ENCODE results near the gene PIGBOS1.

- TF ChIP-seq CTCF (IDR thresholded peaks at IDR 0.05) (no peak), POLR2A (IDR thresholded peaks at IDR 0.05; ENCODE audit: low read length) (no peak), FOSB (CRISPR knock-in tag; IDR thresholded peaks at IDR 0.05) (no peak), MAFK (IDR thresholded peaks at IDR 0.05; ENCODE audit: partially characterized antibody) (no peak), RCOR1 (IDR thresholded peaks at IDR 0.05; ENCODE audit: low read depth, low read length) (no peak), E2F6 (IDR thresholded peaks at IDR 0.05; ENCODE audit: borderline replicate concordance, low read depth) (no peak), FOXS1 (CRISPR knock-in tag; IDR thresholded peaks at IDR 0.05) (no peak), EP300 (IDR thresholded peaks at IDR 0.05) (no peak), PBX3 (IDR thresholded peaks at IDR 0.05) (no peak), HMGXB4 (CRISPR knock-in tag; IDR thresholded peaks at IDR 0.05; ENCODE audit: borderline replicate concordance) (no peak), HDAC2 (IDR thresholded peaks at IDR 0.05) (no peak), FOSL2 (IDR thresholded peaks at IDR 0.05) (no peak), FOSL2 (CRISPR knock-in tag; IDR thresholded peaks at IDR 0.05) (no peak), NPAS2 (CRISPR knock-in tag; IDR thresholded peaks at IDR 0.05; ENCODE audit: borderline replicate concordance) (no peak), SMC3 (IDR thresholded peaks at IDR 0.05) (no peak)
These were observed 18.2 kb upstream of the PIGBOS1 start for GRCh38 chr15:55337160-55337559.

Data from A549 (cell line).